ENCODE measurements around the gene MMP20.

MMP20 gene

GRCh38 chr11:102591160-102591718 is 33.9 kb downstream of the MMP20 start:
- TF ChIP-seq GATA3 (IDR thresholded peaks at IDR 0.05; ENCODE audit: low read depth, low read length) = no peak

- TF ChIP-seq GATA3 (IDR thresholded peaks at IDR 0.05; ENCODE audit: low read depth, low read length) = no peak
- TF ChIP-seq GATA2 (IDR thresholded peaks at IDR 0.05; ENCODE audit: low read depth, low read length) = no peak
Observed at GRCh38 chr11:102590276-102591049, 34.7 kb downstream of the MMP20 start.

- TF ChIP-seq GATA2 (IDR thresholded peaks at IDR 0.05; ENCODE audit: low read depth, low read length) (no peak), GATA3 (IDR thresholded peaks at IDR 0.05; ENCODE audit: low read depth, low read length) (no peak)
Observed at GRCh38 chr11:102589047-102589459, 36.1 kb downstream of the MMP20 start.

GRCh38 chr11:102587722-102588121 is 37.4 kb downstream of the MMP20 start:
- TF ChIP-seq GATA2 (IDR thresholded peaks at IDR 0.05; ENCODE audit: low read depth, low read length) (no peak), GATA3 (IDR thresholded peaks at IDR 0.05; ENCODE audit: low read depth, low read length) (no peak)

GRCh38 chr11:102583141-102583873 is 41.8 kb downstream of the MMP20 start:
- TF ChIP-seq GATA3 (IDR thresholded peaks at IDR 0.05; ENCODE audit: low read depth, low read length) (no peak), GATA2 (IDR thresholded peaks at IDR 0.05; ENCODE audit: low read depth, low read length) (no peak)

- TF ChIP-seq GATA3 (IDR thresholded peaks at IDR 0.05; ENCODE audit: low read depth, low read length) (no peak), GATA2 (IDR thresholded peaks at IDR 0.05; ENCODE audit: low read depth, low read length) (no peak)
Observed at GRCh38 chr11:102582140-102582539, 43.0 kb downstream of the MMP20 start.

- no peak for TF ChIP-seq GATA2 (IDR thresholded peaks at IDR 0.05; ENCODE audit: low read depth, low read length)
- TF ChIP-seq GATA3 (IDR thresholded peaks at IDR 0.05; ENCODE audit: low read depth, low read length) = no peak
Observed at GRCh38 chr11:102581066-102581465, 44.1 kb downstream of the MMP20 start.

- TF ChIP-seq GATA2 (IDR thresholded peaks at IDR 0.05; ENCODE audit: low read depth, low read length) = no peak
- TF ChIP-seq GATA3 (IDR thresholded peaks at IDR 0.05; ENCODE audit: low read depth, low read length) = no peak
Observed at GRCh38 chr11:102580185-102580951, 44.8 kb downstream of the MMP20 start.

- no peak for TF ChIP-seq GATA2 (IDR thresholded peaks at IDR 0.05; ENCODE audit: low read depth, low read length)
Observed at GRCh38 chr11:102577723-102578122, 47.4 kb downstream of the MMP20 start.

GRCh38 chr11:102577182-102577581 is 48.0 kb downstream of the MMP20 start:
- TF ChIP-seq GATA3 (IDR thresholded peaks at IDR 0.05; ENCODE audit: low read depth, low read length) = no peak
- TF ChIP-seq GATA2 (IDR thresholded peaks at IDR 0.05; ENCODE audit: low read depth, low read length) = no peak

GRCh38 chr11:102576350-102576749 is 48.8 kb downstream of the MMP20 start:
- TF ChIP-seq GATA3 (IDR thresholded peaks at IDR 0.05; ENCODE audit: low read depth, low read length) (no peak), GATA2 (IDR thresholded peaks at IDR 0.05; ENCODE audit: low read depth, low read length) (no peak)

- TF ChIP-seq GATA3 (IDR thresholded peaks at IDR 0.05; ENCODE audit: low read depth, low read length) (no peak), GATA2 (IDR thresholded peaks at IDR 0.05; ENCODE audit: low read depth, low read length) (no peak)
Observed at GRCh38 chr11:102575012-102575411, 50.1 kb downstream of the MMP20 start.

GRCh38 chr11:102573851-102574250 is 51.3 kb downstream of the MMP20 start:
- TF ChIP-seq GATA2 (IDR thresholded peaks at IDR 0.05; ENCODE audit: low read depth, low read length) = no peak
- TF ChIP-seq GATA3 (IDR thresholded peaks at IDR 0.05; ENCODE audit: low read depth, low read length) = no peak

GRCh38 chr11:102572554-102573220 is 52.4 kb downstream of the MMP20 start:
- no peak for TF ChIP-seq GATA3 (IDR thresholded peaks at IDR 0.05; ENCODE audit: low read depth, low read length)
- TF ChIP-seq GATA2 (IDR thresholded peaks at IDR 0.05; ENCODE audit: low read depth, low read length) = no peak

Measured in SH-SY5Y (cell line).